ENCODE measurements around the gene MEFV. TPM values are rescaled to one million over a fixed set of nuclear protein-coding genes. Genes with fewer than 3 reads are reported as not detected.

Gene MEFV
- total RNA-seq, 1 donor from 2014 or later = not detected

DNA sequence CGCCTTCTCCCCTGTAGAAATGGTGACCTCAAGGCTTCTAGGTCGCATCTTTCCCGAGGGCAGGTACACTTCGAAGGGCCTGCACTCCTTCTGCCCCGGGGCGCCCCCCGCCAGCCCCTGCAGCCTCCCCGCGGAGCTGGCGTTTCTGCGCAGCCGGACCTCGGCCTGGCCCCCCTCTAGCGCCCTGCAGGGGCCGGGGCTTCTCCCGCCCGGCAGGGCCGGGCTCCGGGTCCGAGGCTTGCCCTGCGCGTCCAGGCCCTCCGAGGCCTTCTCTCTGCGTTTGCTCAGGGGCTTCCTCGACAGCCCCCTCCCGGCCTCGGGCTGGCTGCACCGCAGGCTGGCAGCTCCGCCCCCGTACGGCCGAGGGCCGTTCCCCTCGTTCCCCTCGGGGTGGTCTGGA is 2.1 kb downstream of the MEFV start:
- Mint-ChIP-seq H3K4me1 (ENCODE audit: unreplicated experiment) (no peaks in the 10 kb centered on the region), H3K27ac (ENCODE audit: unreplicated experiment) (no peak overlapping the region), H3K27me3 (ENCODE audit: unreplicated experiment) (no peaks in the 10 kb centered on the region), H3K4me3 (ENCODE audit: unreplicated experiment) (no peak overlapping the region), H3K9me3 (ENCODE audit: unreplicated experiment) (no peaks in the 10 kb centered on the region), H3K36me3 (ENCODE audit: unreplicated experiment) (no peaks in the 10 kb centered on the region)
- TF ChIP-seq, protein P1, sequence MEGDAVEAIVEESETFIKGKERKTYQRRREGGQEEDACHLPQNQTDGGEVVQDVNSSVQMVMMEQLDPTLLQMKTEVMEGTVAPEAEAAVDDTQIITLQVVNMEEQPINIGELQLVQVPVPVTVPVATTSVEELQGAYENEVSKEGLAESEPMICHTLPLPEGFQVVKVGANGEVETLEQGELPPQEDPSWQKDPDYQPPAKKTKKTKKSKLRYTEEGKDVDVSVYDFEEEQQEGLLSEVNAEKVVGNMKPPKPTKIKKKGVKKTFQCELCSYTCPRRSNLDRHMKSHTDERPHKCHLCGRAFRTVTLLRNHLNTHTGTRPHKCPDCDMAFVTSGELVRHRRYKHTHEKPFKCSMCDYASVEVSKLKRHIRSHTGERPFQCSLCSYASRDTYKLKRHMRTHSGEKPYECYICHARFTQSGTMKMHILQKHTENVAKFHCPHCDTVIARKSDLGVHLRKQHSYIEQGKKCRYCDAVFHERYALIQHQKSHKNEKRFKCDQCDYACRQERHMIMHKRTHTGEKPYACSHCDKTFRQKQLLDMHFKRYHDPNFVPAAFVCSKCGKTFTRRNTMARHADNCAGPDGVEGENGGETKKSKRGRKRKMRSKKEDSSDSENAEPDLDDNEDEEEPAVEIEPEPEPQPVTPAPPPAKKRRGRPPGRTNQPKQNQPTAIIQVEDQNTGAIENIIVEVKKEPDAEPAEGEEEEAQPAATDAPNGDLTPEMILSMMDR (IDR thresholded peaks at IDR 0.05) = no peak
- no peak for DNase-seq (ENCODE audit: extremely low spot score, unreplicated experiment)

DNA sequence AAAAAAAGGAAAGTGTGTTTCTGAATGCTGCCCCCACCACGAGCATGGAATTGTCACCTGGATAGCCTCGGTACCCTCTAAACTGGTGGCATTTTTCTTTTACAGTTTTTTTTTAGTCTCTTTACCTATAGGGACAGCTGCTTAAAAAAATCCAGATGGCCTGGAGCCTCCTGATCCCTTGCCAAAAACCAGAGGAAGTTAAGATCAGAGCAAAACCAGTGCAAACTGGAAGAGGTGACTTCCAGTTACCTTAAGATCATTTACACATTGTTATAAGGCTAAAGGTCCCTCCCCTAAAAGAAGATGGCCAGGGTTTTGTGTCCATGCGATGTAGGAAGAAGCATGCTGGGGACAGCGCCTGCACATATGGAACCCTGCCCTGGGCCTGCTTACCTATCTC is 3.5 kb downstream of the MEFV start:
- Mint-ChIP-seq H3K4me1 (ENCODE audit: unreplicated experiment) (no peaks in the 10 kb centered on the region), H3K27me3 (ENCODE audit: unreplicated experiment) (peaks cover 2% of the 10 kb centered on the region), H3K4me3 (ENCODE audit: unreplicated experiment) (no peak overlapping the region)

GRCh38 chr16:3249451-3249850 is 7.0 kb downstream of the MEFV start:
- H3K27me3 Mint-ChIP-seq (ENCODE audit: unreplicated experiment) = peaks cover 10% of the 10 kb centered on the region
- TF ChIP-seq, protein P1 (IDR thresholded peaks at IDR 0.05) = no peak
- DNase-seq (ENCODE audit: extremely low spot score, unreplicated experiment) = no peak
- no peaks in the 10 kb centered on the region for H3K36me3 Mint-ChIP-seq (ENCODE audit: unreplicated experiment)
- H3K9me3 Mint-ChIP-seq (ENCODE audit: unreplicated experiment) = no peaks in the 10 kb centered on the region
- no peak overlapping the region for H3K4me3 Mint-ChIP-seq (ENCODE audit: unreplicated experiment)
- no peaks in the 10 kb centered on the region for H3K4me1 Mint-ChIP-seq (ENCODE audit: unreplicated experiment)
- no peak overlapping the region for H3K27ac Mint-ChIP-seq (ENCODE audit: unreplicated experiment)

More for the DNA sequence above, 3.5 kb downstream of the MEFV start:
- TF ChIP-seq, protein P1 (IDR thresholded peaks at IDR 0.05) = no peak
- DNase-seq (ENCODE audit: extremely low spot score, unreplicated experiment) = no peak
- no peaks in the 10 kb centered on the region for H3K9me3 Mint-ChIP-seq (ENCODE audit: unreplicated experiment)
- H3K27ac Mint-ChIP-seq (ENCODE audit: unreplicated experiment) = no peak overlapping the region
- H3K36me3 Mint-ChIP-seq (ENCODE audit: unreplicated experiment) = no peaks in the 10 kb centered on the region

DNA sequence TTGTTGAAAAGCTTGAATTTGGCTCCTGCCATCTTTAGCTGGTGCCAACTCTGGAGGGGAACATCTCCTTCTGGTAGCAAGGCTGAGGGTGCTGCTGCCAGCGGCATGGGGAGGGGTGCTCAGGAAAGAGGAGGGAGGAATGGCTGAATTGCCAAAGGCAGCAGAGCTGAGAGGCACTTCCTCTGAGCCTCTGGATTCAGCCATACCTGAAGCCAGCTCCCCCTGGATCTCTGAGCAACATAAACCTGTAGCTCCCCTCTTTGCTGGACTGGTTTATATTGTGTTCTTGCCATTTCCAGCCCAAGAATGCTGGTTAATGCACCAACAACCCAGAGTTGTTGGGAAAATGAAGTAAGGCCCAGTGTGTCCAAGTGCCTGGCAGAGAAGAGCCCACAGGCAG is 7.4 kb downstream of the MEFV start:
- H3K4me3 Mint-ChIP-seq (ENCODE audit: unreplicated experiment) = no peak overlapping the region

DNA sequence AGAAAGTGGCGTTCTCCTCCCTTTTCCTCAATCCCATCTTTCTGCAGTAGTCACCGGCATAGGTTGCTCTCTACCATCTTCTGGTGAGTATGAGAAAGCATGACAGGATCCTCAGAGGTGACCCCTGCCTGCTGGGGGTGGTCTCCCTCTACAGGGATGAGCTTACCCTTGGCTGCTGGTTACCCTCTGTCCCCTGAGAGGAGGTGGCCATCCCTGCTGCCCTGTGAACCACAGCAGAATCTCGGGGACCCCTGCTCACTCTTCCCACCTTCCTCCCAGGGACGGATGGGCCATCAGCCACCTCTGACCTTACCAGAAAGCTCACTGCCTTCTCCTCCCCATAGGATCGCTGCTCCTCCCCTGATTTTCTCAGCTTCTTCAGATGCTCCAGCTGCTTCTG is 7.8 kb downstream of the MEFV start:
- Mint-ChIP-seq H3K36me3 (ENCODE audit: unreplicated experiment) (no peaks in the 10 kb centered on the region), H3K9me3 (ENCODE audit: unreplicated experiment) (no peaks in the 10 kb centered on the region)

More for the DNA sequence above, 7.4 kb downstream of the MEFV start:
- no peaks in the 10 kb centered on the region for H3K36me3 Mint-ChIP-seq (ENCODE audit: unreplicated experiment)
- H3K27ac Mint-ChIP-seq (ENCODE audit: unreplicated experiment) = no peak overlapping the region
- TF ChIP-seq, protein P1 (IDR thresholded peaks at IDR 0.05) = no peak
- no peaks in the 10 kb centered on the region for H3K4me1 Mint-ChIP-seq (ENCODE audit: unreplicated experiment)
- no peak for DNase-seq (ENCODE audit: extremely low spot score, unreplicated experiment)
- no peaks in the 10 kb centered on the region for H3K9me3 Mint-ChIP-seq (ENCODE audit: unreplicated experiment)
- H3K27me3 Mint-ChIP-seq (ENCODE audit: unreplicated experiment) = peaks cover 12% of the 10 kb centered on the region

More for the DNA sequence above, 7.8 kb downstream of the MEFV start:
- DNase-seq (ENCODE audit: extremely low spot score, unreplicated experiment) = no peak
- Mint-ChIP-seq H3K27ac (ENCODE audit: unreplicated experiment) (no peak overlapping the region), H3K4me1 (ENCODE audit: unreplicated experiment) (no peaks in the 10 kb centered on the region), H3K4me3 (ENCODE audit: unreplicated experiment) (no peak overlapping the region), H3K27me3 (ENCODE audit: unreplicated experiment) (peaks cover 12% of the 10 kb centered on the region)
- TF ChIP-seq, protein P1 (IDR thresholded peaks at IDR 0.05) = no peak

All from osteocyte (in vitro differentiated cells).